ENCODE results near the gene SEC11A. TPM values are rescaled to one million over a fixed set of nuclear protein-coding genes. Genes with fewer than 3 reads are reported as not detected.

The SEC11A gene
- total RNA-seq, 1 donor from 2014 or later = 168 TPM

DNA sequence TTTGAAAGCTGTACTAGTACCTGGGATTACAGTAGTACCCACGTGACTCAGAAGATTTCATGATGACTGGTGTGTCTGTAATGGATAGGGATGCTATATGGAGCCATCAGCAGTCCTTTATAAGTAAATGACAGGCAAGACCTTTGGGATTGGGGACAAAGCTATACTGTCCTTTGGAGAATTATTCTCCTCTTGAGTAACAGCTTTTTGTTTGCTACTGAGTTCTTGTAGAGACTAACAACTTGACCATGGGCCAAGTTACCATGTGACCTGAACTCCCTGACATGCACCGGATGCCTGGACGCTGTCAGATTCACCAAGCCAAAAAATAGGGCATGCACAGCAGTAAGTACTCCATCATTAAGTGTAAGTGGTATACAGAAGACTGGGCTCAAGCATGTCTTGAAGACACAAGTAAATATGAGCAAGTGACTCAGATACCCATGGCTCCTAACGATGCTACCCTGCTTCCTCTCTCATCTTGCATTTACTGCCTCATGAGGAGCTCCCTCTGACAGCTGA lies 12.9 kb downstream of the SEC11A start:
- intact Hi-C loops (cut with DNase I) = no loop called here
- no peak for TF ChIP-seq CTCF (IDR thresholded peaks at IDR 0.05)
- DNase-seq (no peak), ATAC-seq (peak; percentile 83)
- Histone ChIP-seq H3K4me3 (no peak overlapping the region), H3K27me3 (no peaks in the 10 kb centered on the region), H3K9me3 (no peaks in the 10 kb centered on the region), H3K4me1 (peaks cover 11% of the 10 kb centered on the region), H3K36me3 (no peaks in the 10 kb centered on the region), H3K27ac (no peak overlapping the region)

- TF ChIP-seq CTCF (IDR thresholded peaks at IDR 0.05) = no peak
- intact Hi-C loops (cut with DNase I) = no loop called here
- H3K27me3 ChIP-seq = no peaks in the 10 kb centered on the region
- no peaks in the 10 kb centered on the region for H3K36me3 ChIP-seq
- H3K9me3 ChIP-seq = no peaks in the 10 kb centered on the region
- ATAC-seq (no peak), DNase-seq (no peak)
- peaks cover 11% of the 10 kb centered on the region for H3K4me1 ChIP-seq
- H3K4me3 ChIP-seq = no peak overlapping the region
- no peak overlapping the region for H3K27ac ChIP-seq
Observed at GRCh38 chr15:84699538-84700191, 16.3 kb downstream of the SEC11A start.

DNA sequence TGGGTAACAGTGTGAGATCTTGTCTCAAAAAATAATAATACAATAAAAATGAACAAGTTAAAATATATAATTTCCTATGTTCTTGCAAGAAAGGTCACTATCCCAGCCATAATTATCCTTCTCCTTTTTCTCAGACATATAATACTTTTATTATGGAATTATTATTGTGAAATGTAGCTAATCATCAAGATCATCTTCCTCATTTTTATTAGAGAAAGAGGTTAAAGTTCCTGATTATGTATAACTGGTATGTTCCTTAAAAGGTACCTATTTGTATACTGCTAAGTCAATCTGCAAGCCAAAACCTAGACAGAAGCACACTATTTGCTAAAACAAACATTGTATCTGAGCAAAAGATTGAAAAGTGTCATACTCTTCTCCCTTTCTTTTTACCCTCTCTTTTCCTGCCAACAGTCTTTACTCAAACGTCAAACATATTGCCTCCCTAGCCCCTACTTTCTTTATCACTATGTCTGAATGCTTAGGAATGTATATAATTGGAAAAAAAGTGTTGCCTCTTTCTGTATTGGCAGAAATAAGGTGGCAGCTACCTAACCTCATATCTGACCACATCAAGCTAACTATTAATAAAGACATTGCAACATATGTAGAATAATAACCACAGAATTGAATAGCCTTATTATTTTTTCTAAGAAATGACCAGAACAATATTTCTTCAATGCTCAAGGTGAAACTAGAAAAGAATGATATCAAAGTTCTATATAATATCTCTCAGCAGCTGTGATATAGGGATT lies 18.5 kb downstream of the SEC11A start:
- ATAC-seq (peak; percentile 29), DNase-seq (no peak)
- H3K36me3 ChIP-seq = no peaks in the 10 kb centered on the region
- peaks cover under 1% of the 10 kb centered on the region for H3K4me1 ChIP-seq
- H3K9me3 ChIP-seq = no peaks in the 10 kb centered on the region
- H3K4me3 ChIP-seq = no peak overlapping the region
- H3K27ac ChIP-seq = peak overlapping the region; percentile 2
- intact Hi-C loops (cut with DNase I) = no loop called here
- TF ChIP-seq CTCF (IDR thresholded peaks at IDR 0.05) = no peak
- no peaks in the 10 kb centered on the region for H3K27me3 ChIP-seq

DNA sequence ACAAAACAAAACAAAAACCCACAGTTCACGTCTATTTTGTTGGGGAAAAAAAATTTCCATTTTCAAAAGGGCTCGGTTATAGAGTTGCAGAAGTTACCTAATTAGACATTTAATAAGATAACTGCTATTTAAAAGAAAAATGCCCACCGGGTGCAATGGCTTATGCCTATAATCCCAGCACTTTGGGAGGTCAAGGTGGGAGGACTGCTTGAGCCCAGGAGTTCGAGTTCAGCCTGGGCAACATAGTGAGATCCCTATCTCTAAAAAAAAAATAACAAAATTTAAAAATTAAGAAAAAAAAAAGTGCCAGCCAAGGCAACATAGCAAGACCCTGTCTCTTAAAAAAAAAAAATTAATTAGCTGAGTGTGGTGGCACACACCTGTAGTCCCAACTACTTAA lies 19.2 kb downstream of the SEC11A start:
- no peak overlapping the region for H3K4me3 ChIP-seq
- intact Hi-C loops (cut with DNase I) = no loop called here
- no peaks in the 10 kb centered on the region for H3K4me1 ChIP-seq
- no peak for ATAC-seq
- DNase-seq = no peak
- no peaks in the 10 kb centered on the region for H3K27me3 ChIP-seq
- H3K36me3 ChIP-seq = no peaks in the 10 kb centered on the region
- H3K27ac ChIP-seq = no peak overlapping the region
- no peaks in the 10 kb centered on the region for H3K9me3 ChIP-seq
- TF ChIP-seq CTCF (IDR thresholded peaks at IDR 0.05) = no peak

- H3K4me1 ChIP-seq = no peaks in the 10 kb centered on the region
- no peak overlapping the region for H3K27ac ChIP-seq
- no peaks in the 10 kb centered on the region for H3K27me3 ChIP-seq
- no peak for TF ChIP-seq CTCF (IDR thresholded peaks at IDR 0.05)
- intact Hi-C loops (cut with DNase I) = no loop called here
- no peak for DNase-seq
- H3K4me3 ChIP-seq = no peak overlapping the region
- no peaks in the 10 kb centered on the region for H3K9me3 ChIP-seq
- peaks cover 54% of the 10 kb centered on the region for H3K36me3 ChIP-seq
- ATAC-seq = no peak
Observed at GRCh38 chr15:84690342-84690741, 25.6 kb downstream of the SEC11A start.
